ENCODE data around the gene EIF4B.

DNA sequence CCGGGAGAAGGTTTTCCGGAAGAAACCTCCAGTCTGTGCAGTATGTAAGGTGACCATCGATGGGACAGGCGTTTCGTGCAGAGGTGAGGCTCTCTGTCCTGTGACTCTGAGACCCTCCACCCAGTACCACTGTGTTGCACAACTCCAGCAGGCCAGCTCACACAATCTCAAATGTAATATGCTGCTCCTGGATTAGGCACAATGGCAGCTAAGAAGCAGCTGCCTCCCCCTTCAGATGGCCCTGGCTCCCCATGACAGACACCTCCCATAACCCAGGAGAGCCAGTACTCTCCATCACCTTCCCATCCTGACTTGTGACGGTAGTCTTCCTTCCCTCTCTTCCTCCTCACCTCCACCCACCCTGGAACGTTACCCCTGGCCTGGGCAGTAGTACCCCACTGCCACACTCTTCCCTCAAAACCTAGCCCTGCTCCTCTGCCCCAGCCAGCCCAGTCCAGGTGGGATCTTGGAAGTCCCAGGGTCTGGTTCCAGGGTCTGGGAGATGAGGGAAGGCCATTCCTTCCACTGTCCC, 45.7 kb downstream of the EIF4B start:
- TF ChIP-seq, protein P1, sequence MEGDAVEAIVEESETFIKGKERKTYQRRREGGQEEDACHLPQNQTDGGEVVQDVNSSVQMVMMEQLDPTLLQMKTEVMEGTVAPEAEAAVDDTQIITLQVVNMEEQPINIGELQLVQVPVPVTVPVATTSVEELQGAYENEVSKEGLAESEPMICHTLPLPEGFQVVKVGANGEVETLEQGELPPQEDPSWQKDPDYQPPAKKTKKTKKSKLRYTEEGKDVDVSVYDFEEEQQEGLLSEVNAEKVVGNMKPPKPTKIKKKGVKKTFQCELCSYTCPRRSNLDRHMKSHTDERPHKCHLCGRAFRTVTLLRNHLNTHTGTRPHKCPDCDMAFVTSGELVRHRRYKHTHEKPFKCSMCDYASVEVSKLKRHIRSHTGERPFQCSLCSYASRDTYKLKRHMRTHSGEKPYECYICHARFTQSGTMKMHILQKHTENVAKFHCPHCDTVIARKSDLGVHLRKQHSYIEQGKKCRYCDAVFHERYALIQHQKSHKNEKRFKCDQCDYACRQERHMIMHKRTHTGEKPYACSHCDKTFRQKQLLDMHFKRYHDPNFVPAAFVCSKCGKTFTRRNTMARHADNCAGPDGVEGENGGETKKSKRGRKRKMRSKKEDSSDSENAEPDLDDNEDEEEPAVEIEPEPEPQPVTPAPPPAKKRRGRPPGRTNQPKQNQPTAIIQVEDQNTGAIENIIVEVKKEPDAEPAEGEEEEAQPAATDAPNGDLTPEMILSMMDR (IDR thresholded peaks at IDR 0.05), result no peak
- TF ChIP-seq POLR2A (IDR thresholded peaks at IDR 0.05), result no peak
